SH-SY5Y (cell line): ENCODE data around the gene PSAP.

Experiments used
- GATA2 ChIP-seq: IDR thresholded peaks from 2 replicates; pipeline ENCODE4 v1.6.1; 2011; ENCODE audit warnings: mild to moderate bottlenecking, low read depth, low read length
- GATA3 ChIP-seq: IDR thresholded peaks from 2 replicates; pipeline ENCODE4 v1.6.1; 2011; ENCODE audit warnings: low read depth, mild to moderate bottlenecking, low read length, moderate library complexity

- TF ChIP-seq GATA3 (no peak), GATA2 (no peak)
Measured at GRCh38 chr10:71802715-71803488, 48.1 kb downstream of the PSAP start.
